Measurements from ENCODE around the gene TMIGD2. TPM values are rescaled to one million over a fixed set of nuclear protein-coding genes. Genes with fewer than 3 reads are reported as not detected.
"Not testable (repeated sequence)": the region's sequence is repeated elsewhere in the genome, so short reads cannot be mapped to it uniquely, and the experiment has no call there.

The TMIGD2 gene
- total RNA-seq, 6 experiments from 2014 or later, result not detected

GRCh38 chr19:4291184-4291732, 10.9 kb downstream of the TMIGD2 start:
- Mint-ChIP-seq H3K27me3 (ENCODE audit: insufficient read depth) (peaks cover 18% of the 10 kb centered on the region), H3K9me3 (no peaks in the 10 kb centered on the region)

GRCh38 chr19:4288091-4288777, 14.0 kb downstream of the TMIGD2 start:
- no peak for TF ChIP-seq CTCF (IDR thresholded peaks at IDR 0.05)
- DNase-seq, result no peak
- Mint-ChIP-seq H3K27me3 (ENCODE audit: insufficient read depth) (peaks cover 12% of the 10 kb centered on the region), H3K36me3 (ENCODE audit: low read depth) (no peaks in the 10 kb centered on the region), H3K4me1 (ENCODE audit: low read depth) (no peaks in the 10 kb centered on the region), H3K27ac (no peak overlapping the region), H3K9me3 (no peaks in the 10 kb centered on the region), H3K4me3 (no peak overlapping the region)

More at GRCh38 chr19:4291184-4291732, 10.9 kb downstream of the TMIGD2 start:
- H3K36me3 Mint-ChIP-seq (ENCODE audit: low read depth), result no peaks in the 10 kb centered on the region
- no peak overlapping the region for H3K27ac Mint-ChIP-seq
- H3K4me1 Mint-ChIP-seq (ENCODE audit: low read depth), result no peaks in the 10 kb centered on the region
- DNase-seq, result no peak
- H3K4me3 Mint-ChIP-seq, result no peak overlapping the region
- TF ChIP-seq CTCF (IDR thresholded peaks at IDR 0.05), result no peak

- H3K27ac Mint-ChIP-seq, DNase-seq: not testable (repeated sequence)
- H3K27me3 Mint-ChIP-seq (ENCODE audit: insufficient read depth), result peaks cover 23% of the 10 kb centered on the region
Measured at GRCh38 chr19:4286141-4286540, 16.0 kb downstream of the TMIGD2 start.

GRCh38 chr19:4284974-4285373, 17.2 kb downstream of the TMIGD2 start:
- Mint-ChIP-seq H3K4me3 (no peak overlapping the region), H3K36me3 (ENCODE audit: low read depth) (no peaks in the 10 kb centered on the region), H3K9me3 (no peaks in the 10 kb centered on the region), H3K27ac (no peak overlapping the region), H3K4me1 (ENCODE audit: low read depth) (no peaks in the 10 kb centered on the region), H3K27me3 (ENCODE audit: insufficient read depth) (peaks cover 28% of the 10 kb centered on the region)
- no peak for DNase-seq
- TF ChIP-seq CTCF (IDR thresholded peaks at IDR 0.05), result no peak

More at GRCh38 chr19:4286141-4286540, 16.0 kb downstream of the TMIGD2 start:
- H3K36me3 Mint-ChIP-seq (ENCODE audit: low read depth); H3K4me3 Mint-ChIP-seq; H3K9me3 Mint-ChIP-seq; H3K4me1 Mint-ChIP-seq (ENCODE audit: low read depth): not testable (repeated sequence)

- H3K4me3 Mint-ChIP-seq, result no peak overlapping the region
- no peaks in the 10 kb centered on the region for H3K4me1 Mint-ChIP-seq (ENCODE audit: low read depth)
- H3K36me3 Mint-ChIP-seq (ENCODE audit: low read depth), result no peaks in the 10 kb centered on the region
- DNase-seq, result no peak
- H3K9me3 Mint-ChIP-seq, result no peaks in the 10 kb centered on the region
- H3K27me3 Mint-ChIP-seq (ENCODE audit: insufficient read depth), result peaks cover 30% of the 10 kb centered on the region
- no peak overlapping the region for H3K27ac Mint-ChIP-seq
- TF ChIP-seq CTCF (IDR thresholded peaks at IDR 0.05), result no peak
Measured at GRCh38 chr19:4284176-4284958, 17.8 kb downstream of the TMIGD2 start.
